Body of pancreas (tissue), 4 donors: Measurements from ENCODE around the gene SGO2. TPM values are rescaled to one million over a fixed set of nuclear protein-coding genes. Genes with fewer than 3 reads are reported as not detected.

Experiments used
- ATAC-seq: fragments of 150-250 bp; one replicate; pipeline ENCODE4 v1.9.1; 2016
- DNase-seq, 4 donors: peaks; one replicate each; pipeline ENCODE4 v3.0.0-alpha.2; 2019
- H3K27ac ChIP-seq, 4 donors: fragments of 200-600 bp; sonication (generic); 1 replicate in 3 of 4; 2 replicates in 1 of 4; pipeline versions ENCODE4 v1.5.1 to v1.6.1; 2016 to 2019; ENCODE audit warnings: mild to moderate bottlenecking in 1 of 4, mixed read lengths in 1 of 4, moderate library complexity in 1 of 4
- H3K27me3 ChIP-seq, 2 donors: fragments of 200-600 bp; sonication (generic); one replicate each; pipeline ENCODE4 v1.6.0; 2016; ENCODE audit warnings: mild to moderate bottlenecking in 1 of 2
- H3K36me3 ChIP-seq, 2 donors: fragments of 200-600 bp; sonication (generic); replicated peaks in 1 of 2; 2 replicates each; pipeline ENCODE4 v1.5.1; 2016; ENCODE audit warnings: low read depth in 2 of 2; ENCODE audit not compliant: insufficient read depth in 1 of 2
- H3K4me1 ChIP-seq: fragments of 200-600 bp; sonication (generic); one replicate; pipeline ENCODE4 v1.6.0; 2016
- H3K4me3 ChIP-seq, 2 donors: fragments of 200-600 bp; sonication (generic); 1 replicate in 1 of 2; 2 replicates in 1 of 2; pipeline ENCODE4 v1.5.1; 2016 to 2019
- H3K9me3 ChIP-seq, 3 donors: fragments of 200-600 bp; sonication (generic); 1 replicate in 2 of 3; 2 replicates in 1 of 3; pipeline ENCODE4 v1.5.1; 2016
- CTCF ChIP-seq, 7 experiments: fragments of 450-650 bp in 4 of 7; fragments of 200-600 bp in 3 of 7; sonication (generic) in 3 of 7; IDR thresholded peaks; one replicate each; pipeline ENCODE4 v1.5.1; 2016 to 2019; ENCODE audit warnings: antibody characterized with exemption in 7 of 7
- POLR2A ChIP-seq, 3 donors: fragments of 450-650 bp; IDR thresholded peaks; one replicate each; pipeline ENCODE4 v1.6.1; 2016; ENCODE audit warnings: antibody characterized with exemption in 3 of 3, mild to moderate bottlenecking in 2 of 3
- WGBS, 2 donors: methylation state at CpG; one replicate each; pipeline ENCODE4 v1.1.5; 2017; 5-methylcytosine and 5-hydroxymethylcytosine counted together
- intact Hi-C: fragments of 100-400 bp; cut with DNase I; formaldehyde crosslinking; loops from one replicate; pipeline ENCODE4 v1.15.1; 2023
- total RNA-seq, 2 donors: library from RNA; depleted of rRNA; stranded (reverse); fragments of >200 nt; gene quantifications; one replicate each; pipeline ENCODE4 v1.1.0, GENCODE V29; 2016

SGO2 gene
- total RNA-seq, 2 donors from 2014 or later: 1.6 to 2.3 TPM

- Histone ChIP-seq H3K4me1 (no peaks in the 10 kb centered on the region), H3K27ac (no peak overlapping the region), H3K9me3 (no peaks in the 10 kb centered on the region), H3K36me3 (peaks cover 0 to 28% of the 10 kb centered on the region in 2 donors), H3K4me3 (no peak overlapping the region), H3K27me3 (no peaks in the 10 kb centered on the region)
- intact Hi-C loops: no loop called here
- TF ChIP-seq POLR2A (IDR thresholded peaks at IDR 0.05): no peak
- TF ChIP-seq CTCF (IDR thresholded peaks at IDR 0.05): no peak
- ATAC-seq: no peak
- no peak for DNase-seq
Observed at GRCh38 chr2:200492656-200493055, 33.4 kb upstream of the SGO2 start.

GRCh38 chr2:200494048-200494447 lies 32.0 kb upstream of the SGO2 start:
- TF ChIP-seq CTCF (IDR thresholded peaks at IDR 0.05): no peak
- TF ChIP-seq POLR2A (IDR thresholded peaks at IDR 0.05): no peak
- peaks cover 0 to 33% of the 10 kb centered on the region in 2 donors for H3K36me3 ChIP-seq
- intact Hi-C loops: no loop called here

GRCh38 chr2:200496696-200497095 lies 29.3 kb upstream of the SGO2 start:
- TF ChIP-seq POLR2A (IDR thresholded peaks at IDR 0.05) (no peak), CTCF (IDR thresholded peaks at IDR 0.05) (no peak)
- no peaks in the 10 kb centered on the region for H3K4me1 ChIP-seq
- no peak overlapping the region for H3K4me3 ChIP-seq
- 90 to 100% methylated on average over 1 of the region's 1 CpG for WGBS, 2 donors
- ATAC-seq: no peak
- no peak overlapping the region for H3K27ac ChIP-seq
- intact Hi-C loops: no loop called here
- DNase-seq: no peak
- H3K36me3 ChIP-seq: peaks cover 0 to 18% of the 10 kb centered on the region in 2 donors
- no peaks in the 10 kb centered on the region for H3K27me3 ChIP-seq
- no peaks in the 10 kb centered on the region for H3K9me3 ChIP-seq

More at GRCh38 chr2:200494048-200494447, 32.0 kb upstream of the SGO2 start:
- ATAC-seq (no peak), DNase-seq (no peak)
- Histone ChIP-seq H3K9me3 (no peaks in the 10 kb centered on the region), H3K27me3 (no peaks in the 10 kb centered on the region), H3K27ac (no peak overlapping the region), H3K4me3 (no peak overlapping the region), H3K4me1 (no peaks in the 10 kb centered on the region)
- WGBS, 2 donors: 87 to 91% methylated on average over 2 of the region's 2 CpGs

- whole genome bisulfite sequencing, 2 donors: 90 to 92% methylated on average over 2 of the region's 2 CpGs
- H3K4me1 ChIP-seq: no peaks in the 10 kb centered on the region
- DNase-seq (no peak), ATAC-seq (no peak)
- H3K27me3 ChIP-seq: no peaks in the 10 kb centered on the region
- H3K36me3 ChIP-seq: peaks cover 0 to 14% of the 10 kb centered on the region in 2 donors
- no peak overlapping the region for H3K27ac ChIP-seq
- intact Hi-C loops: no loop called here
- no peak for TF ChIP-seq CTCF (IDR thresholded peaks at IDR 0.05)
- TF ChIP-seq POLR2A (IDR thresholded peaks at IDR 0.05): no peak
- H3K4me3 ChIP-seq: no peak overlapping the region
- no peaks in the 10 kb centered on the region for H3K9me3 ChIP-seq
Observed at GRCh38 chr2:200498402-200499162, 27.4 kb upstream of the SGO2 start.

- H3K36me3 ChIP-seq: peaks cover 0 to 5% of the 10 kb centered on the region in 2 donors
- no peaks in the 10 kb centered on the region for H3K9me3 ChIP-seq
- H3K27me3 ChIP-seq: no peaks in the 10 kb centered on the region
- H3K27ac ChIP-seq: no peak overlapping the region
- WGBS, 2 donors: 94 to 96% methylated on average over 5 of the region's 5 CpGs
- intact Hi-C loops: no loop called here
- H3K4me1 ChIP-seq: peaks cover under 1% of the 10 kb centered on the region
- ATAC-seq: no peak
- DNase-seq: no peak
- no peak overlapping the region for H3K4me3 ChIP-seq
- TF ChIP-seq POLR2A (IDR thresholded peaks at IDR 0.05) (no peak), CTCF (IDR thresholded peaks at IDR 0.05) (no peak)
Observed at GRCh38 chr2:200502196-200502595, 23.8 kb upstream of the SGO2 start.
